Type B pancreatic cell (in vitro differentiated cells): Measurements from ENCODE around the gene CDK19. TPM values are rescaled to one million over a fixed set of nuclear protein-coding genes. Genes with fewer than 3 reads are reported as not detected.
A peak's percentile ranks its signal among the peaks of the same experiment; 100 is the strongest.

ENCODE experiments used
- DNase-seq: peaks from one replicate; pipeline ENCODE4 v3.0.0; 2021; ENCODE audit warnings: mixed read lengths; ENCODE audit not compliant: unreplicated experiment; ENCODE audit errors: extremely low spot score
- H3K27ac Mint-ChIP-seq: 2 replicates; pipeline ENCODE4 v1.8.0; 2021; ENCODE audit warnings: mild to moderate bottlenecking, mixed read lengths
- H3K27me3 Mint-ChIP-seq: 2 replicates; pipeline ENCODE4 v1.8.0; 2021; ENCODE audit warnings: mixed read lengths
- H3K36me3 Mint-ChIP-seq: 2 replicates; pipeline ENCODE4 v1.8.0; 2021; ENCODE audit warnings: mixed read lengths
- H3K4me1 Mint-ChIP-seq: one replicate; pipeline ENCODE4 v1.8.0; 2021; ENCODE audit warnings: mixed read lengths; ENCODE audit not compliant: unreplicated experiment
- H3K4me3 Mint-ChIP-seq: 2 replicates; pipeline ENCODE4 v1.8.0; 2021; ENCODE audit warnings: mild to moderate bottlenecking, mixed read lengths
- H3K9me3 Mint-ChIP-seq: 2 replicates; pipeline ENCODE4 v1.8.0; 2021; ENCODE audit warnings: mixed read lengths
- total RNA-seq: library from RNA; stranded (reverse); gene quantifications from 2 replicates; pipeline ENCODE4 v1.2.1, GENCODE V29; 2021; ENCODE audit warnings: low replicate concordance
- TF ChIP-seq, protein P1 (sequence below): fragments of 200-600 bp; sonication (generic); conservative IDR thresholded peaks from 2 replicates; pipeline ENCODE4 v1.5.0; 2021; ENCODE audit warnings: antibody characterized with exemption, mild to moderate bottlenecking

Gene CDK19
- total RNA-seq, 1 donor from 2014 or later = 27.2 TPM

DNA sequence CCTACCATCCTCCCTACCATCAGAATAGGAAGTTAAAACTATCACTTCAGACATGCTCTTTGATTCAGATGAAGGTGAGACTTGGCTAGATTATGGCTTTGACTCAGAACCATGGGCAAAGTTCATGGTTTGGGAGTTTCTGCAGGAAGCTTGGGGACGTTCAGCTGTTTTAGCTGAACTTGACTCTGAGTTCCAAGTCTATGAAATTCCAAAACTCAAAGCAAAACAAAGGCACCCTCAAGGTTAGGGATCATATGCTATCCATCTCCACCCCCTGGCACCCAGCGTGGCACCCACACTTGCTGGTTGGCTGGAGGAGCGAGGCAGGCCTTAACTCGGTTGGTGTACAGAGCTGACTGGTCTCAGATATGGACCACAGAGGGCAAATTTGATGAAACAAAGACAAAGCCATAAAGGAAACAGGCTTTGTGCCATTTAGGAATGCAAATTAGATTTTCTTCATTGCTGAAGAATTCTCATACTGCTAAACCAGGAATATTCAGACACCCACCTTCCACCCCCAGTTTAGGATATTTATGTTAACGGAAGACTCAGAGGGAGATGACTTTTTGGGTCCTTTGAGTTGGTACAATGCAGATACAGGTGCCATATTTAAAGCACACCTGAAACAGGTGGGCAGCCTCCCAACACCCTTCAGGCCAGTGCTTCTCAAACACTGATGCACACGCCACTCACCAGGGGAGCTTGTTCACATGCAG, 250.4 kb downstream of the CDK19 start:
- Mint-ChIP-seq H3K27ac (no peak overlapping the region), H3K36me3 (no peaks in the 10 kb centered on the region), H3K9me3 (no peaks in the 10 kb centered on the region), H3K27me3 (no peaks in the 10 kb centered on the region), H3K4me3 (no peak overlapping the region), H3K4me1 (peaks cover 14% of the 10 kb centered on the region)
- DNase-seq = peak; percentile 49
- TF ChIP-seq, protein P1, sequence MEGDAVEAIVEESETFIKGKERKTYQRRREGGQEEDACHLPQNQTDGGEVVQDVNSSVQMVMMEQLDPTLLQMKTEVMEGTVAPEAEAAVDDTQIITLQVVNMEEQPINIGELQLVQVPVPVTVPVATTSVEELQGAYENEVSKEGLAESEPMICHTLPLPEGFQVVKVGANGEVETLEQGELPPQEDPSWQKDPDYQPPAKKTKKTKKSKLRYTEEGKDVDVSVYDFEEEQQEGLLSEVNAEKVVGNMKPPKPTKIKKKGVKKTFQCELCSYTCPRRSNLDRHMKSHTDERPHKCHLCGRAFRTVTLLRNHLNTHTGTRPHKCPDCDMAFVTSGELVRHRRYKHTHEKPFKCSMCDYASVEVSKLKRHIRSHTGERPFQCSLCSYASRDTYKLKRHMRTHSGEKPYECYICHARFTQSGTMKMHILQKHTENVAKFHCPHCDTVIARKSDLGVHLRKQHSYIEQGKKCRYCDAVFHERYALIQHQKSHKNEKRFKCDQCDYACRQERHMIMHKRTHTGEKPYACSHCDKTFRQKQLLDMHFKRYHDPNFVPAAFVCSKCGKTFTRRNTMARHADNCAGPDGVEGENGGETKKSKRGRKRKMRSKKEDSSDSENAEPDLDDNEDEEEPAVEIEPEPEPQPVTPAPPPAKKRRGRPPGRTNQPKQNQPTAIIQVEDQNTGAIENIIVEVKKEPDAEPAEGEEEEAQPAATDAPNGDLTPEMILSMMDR = no peak

DNA sequence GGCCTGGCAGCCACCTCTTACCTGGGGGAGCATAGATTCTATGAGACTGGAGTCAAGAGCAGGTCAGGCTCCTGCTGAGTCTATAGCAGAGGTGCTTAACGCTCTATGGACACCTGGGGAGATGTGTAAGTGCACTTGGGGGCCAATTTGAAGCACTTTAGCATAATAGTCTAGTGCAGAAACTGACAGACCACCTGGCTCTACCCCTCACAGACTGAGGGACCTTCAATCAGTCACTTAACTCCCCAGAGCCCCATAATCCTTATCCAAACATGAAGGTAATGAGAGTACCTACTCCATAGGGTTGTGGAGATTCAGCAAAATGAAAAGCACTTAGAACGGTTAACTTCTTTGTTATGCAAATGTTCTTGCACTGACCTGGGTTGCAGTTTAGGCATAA, 251.6 kb downstream of the CDK19 start:
- H3K9me3 Mint-ChIP-seq = no peaks in the 10 kb centered on the region
- TF ChIP-seq, protein P1 = no peak

DNA sequence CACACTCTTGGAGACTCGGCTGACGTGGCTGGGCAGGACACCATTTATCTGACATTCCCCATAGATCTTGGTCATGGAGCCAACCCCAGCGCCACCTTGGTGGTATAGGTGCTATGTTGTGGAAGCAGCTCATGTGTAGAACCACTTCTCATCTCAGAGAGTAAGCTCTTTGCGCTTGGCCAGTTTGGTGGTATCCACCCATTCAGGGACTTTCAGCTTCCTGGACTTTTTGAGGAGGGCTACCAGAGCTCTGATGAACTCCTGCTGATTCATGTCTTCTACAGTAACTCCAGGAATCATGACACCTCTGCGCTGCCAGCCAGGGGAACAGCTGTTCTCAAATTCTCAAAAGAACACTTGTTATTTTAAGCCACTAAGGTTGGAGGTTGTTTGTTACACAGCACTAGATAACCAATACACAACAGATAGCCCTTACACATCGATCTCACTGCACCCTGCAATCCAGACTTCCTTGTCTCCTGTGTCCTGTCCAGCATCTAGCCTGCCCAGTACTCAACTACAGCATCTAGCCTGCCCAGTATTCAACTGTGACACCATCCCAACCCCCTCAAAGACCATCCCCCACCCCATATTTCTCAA, 252.9 kb downstream of the CDK19 start:
- DNase-seq = peak; percentile 22
- no peaks in the 10 kb centered on the region for H3K36me3 Mint-ChIP-seq
- TF ChIP-seq, protein P1 = no peak
- H3K4me3 Mint-ChIP-seq = no peak overlapping the region
- H3K9me3 Mint-ChIP-seq = no peaks in the 10 kb centered on the region
- no peaks in the 10 kb centered on the region for H3K27me3 Mint-ChIP-seq
- peaks cover 14% of the 10 kb centered on the region for H3K4me1 Mint-ChIP-seq
- no peak overlapping the region for H3K27ac Mint-ChIP-seq

More for the DNA sequence above, 251.6 kb downstream of the CDK19 start:
- Mint-ChIP-seq H3K27ac (no peak overlapping the region), H3K4me1 (peaks cover 14% of the 10 kb centered on the region), H3K4me3 (no peak overlapping the region), H3K36me3 (no peaks in the 10 kb centered on the region), H3K27me3 (no peaks in the 10 kb centered on the region)
- DNase-seq = no peak

DNA sequence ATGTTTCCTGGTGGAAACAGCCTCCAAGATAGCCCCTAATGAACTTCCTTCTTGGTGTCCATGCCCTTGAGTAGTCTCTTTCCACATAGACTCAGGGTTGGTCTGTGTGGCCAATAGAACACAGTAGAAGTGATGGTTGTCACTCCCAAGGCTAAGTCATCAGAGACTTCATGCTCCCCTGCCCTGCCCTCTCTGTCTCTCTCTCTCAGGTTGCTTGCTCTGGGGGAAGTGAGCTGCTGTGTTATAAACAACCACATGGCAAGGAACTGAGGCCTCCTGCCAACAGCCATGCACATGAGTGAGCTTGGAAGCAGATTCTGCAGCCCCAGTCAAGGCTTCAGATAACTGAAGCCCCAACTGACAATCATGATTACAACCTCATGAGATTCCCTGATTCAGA, 253.6 kb downstream of the CDK19 start:
- Mint-ChIP-seq H3K27me3 (no peaks in the 10 kb centered on the region), H3K4me1 (peaks cover 7% of the 10 kb centered on the region), H3K4me3 (no peak overlapping the region), H3K27ac (no peak overlapping the region), H3K9me3 (no peaks in the 10 kb centered on the region), H3K36me3 (no peaks in the 10 kb centered on the region)
- TF ChIP-seq, protein P1 = no peak
- DNase-seq = no peak

DNA sequence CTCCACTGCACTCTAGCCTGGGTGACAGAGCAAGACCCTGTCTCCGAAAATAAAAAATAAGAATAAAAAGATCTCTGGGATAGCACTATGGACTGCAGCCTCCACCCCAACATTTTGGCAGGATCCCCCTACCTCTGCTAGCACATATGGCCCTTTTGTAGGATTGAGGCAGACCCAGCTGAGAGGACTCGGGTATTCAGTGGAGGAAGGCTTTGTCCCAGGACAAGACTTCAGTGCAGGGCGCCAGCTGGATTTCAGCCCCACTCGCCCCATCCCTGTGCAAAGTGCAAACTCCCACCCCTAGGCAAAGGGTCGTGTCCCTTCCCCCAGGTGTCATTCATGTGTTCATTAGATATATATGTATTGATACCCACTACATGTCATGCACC, 254.3 kb downstream of the CDK19 start:
- H3K36me3 Mint-ChIP-seq = no peaks in the 10 kb centered on the region
- no peaks in the 10 kb centered on the region for H3K27me3 Mint-ChIP-seq
- no peaks in the 10 kb centered on the region for H3K9me3 Mint-ChIP-seq
- H3K4me1 Mint-ChIP-seq = peaks cover under 1% of the 10 kb centered on the region
- H3K4me3 Mint-ChIP-seq = no peak overlapping the region
- TF ChIP-seq, protein P1 = no peak
- no peak overlapping the region for H3K27ac Mint-ChIP-seq
- no peak for DNase-seq
